WERI-Rb-1 (cell line): ENCODE data around the gene SPTB.

Experiments
- DNase-seq: peaks from one replicate; pipeline ENCODE4 v3.0.0-alpha.2; 2020
- H3K27ac ChIP-seq: fragments of 250-450 bp; sonication (Bioruptor Pico); 2 replicates; pipeline ENCODE4 v1.5.1; 2020; ENCODE audit warnings: mild to moderate bottlenecking, moderate library complexity
- H3K27me3 ChIP-seq: fragments of 250-450 bp; sonication (Bioruptor Pico); 2 replicates; pipeline ENCODE4 v1.5.1; 2021; ENCODE audit warnings: mild to moderate bottlenecking, low read depth, moderate library complexity; ENCODE audit not compliant: insufficient read depth, severe bottlenecking
- H3K36me3 ChIP-seq: fragments of 250-450 bp; sonication (Bioruptor Pico); 2 replicates; pipeline ENCODE4 v1.5.1; 2020; ENCODE audit warnings: mild to moderate bottlenecking, moderate library complexity
- H3K4me3 ChIP-seq: 2 replicates; pipeline ENCODE4 v1.5.1; 2011; ENCODE audit warnings: low read depth, mild to moderate bottlenecking, control low read depth, low read length
- H3K9me3 ChIP-seq: fragments of 250-450 bp; sonication (Bioruptor Pico); 2 replicates; pipeline ENCODE4 v1.5.1; 2021; ENCODE audit warnings: mild to moderate bottlenecking, moderate library complexity; ENCODE audit not compliant: severe bottlenecking
- CTCF ChIP-seq: IDR thresholded peaks from 2 replicates; pipeline ENCODE4 v1.5.1; 2011; ENCODE audit warnings: low read depth, mild to moderate bottlenecking, control low read depth, inconsistent platforms, low read length

Gene SPTB

DNA sequence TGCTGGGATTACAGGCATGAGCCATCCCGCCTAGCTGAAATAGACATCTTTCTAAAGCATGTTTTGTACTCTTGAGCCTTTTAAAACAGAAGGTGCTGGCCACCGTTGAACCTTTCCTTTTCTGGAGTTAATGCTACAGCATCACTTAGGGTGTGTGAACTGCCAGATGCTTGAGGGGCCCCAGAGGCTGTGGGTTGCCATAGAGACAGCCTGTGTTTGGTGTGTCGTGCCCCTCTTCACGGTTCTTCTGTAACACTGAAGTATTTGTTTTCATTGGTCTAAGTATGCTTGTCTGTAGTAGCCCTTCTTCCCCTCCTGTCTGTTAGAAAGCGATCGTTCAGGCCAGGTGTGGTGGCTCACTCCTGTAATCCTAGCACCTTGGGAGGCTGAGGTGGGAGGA, 144.7 kb downstream of the SPTB start:
- no peak for DNase-seq
- H3K27me3 ChIP-seq = no peaks in the 10 kb centered on the region
- H3K4me3 ChIP-seq = no peak overlapping the region
- H3K36me3 ChIP-seq = no peaks in the 10 kb centered on the region
- H3K9me3 ChIP-seq = no peaks in the 10 kb centered on the region
- TF ChIP-seq CTCF = no peak
- no peak overlapping the region for H3K27ac ChIP-seq

GRCh38 chr14:64733899-64734298, 145.8 kb downstream of the SPTB start:
- Histone ChIP-seq H3K9me3 (no peaks in the 10 kb centered on the region), H3K27ac (no peak overlapping the region), H3K36me3 (peaks cover under 1% of the 10 kb centered on the region), H3K27me3 (no peaks in the 10 kb centered on the region), H3K4me3 (no peak overlapping the region)
- DNase-seq = no peak
- no peak for TF ChIP-seq CTCF

- H3K27ac ChIP-seq = no peak overlapping the region
- TF ChIP-seq CTCF = no peak
- no peak overlapping the region for H3K4me3 ChIP-seq
- no peaks in the 10 kb centered on the region for H3K9me3 ChIP-seq
- H3K36me3 ChIP-seq = peaks cover 5% of the 10 kb centered on the region
- no peak for DNase-seq
- H3K27me3 ChIP-seq = no peaks in the 10 kb centered on the region
These were observed 146.4 kb downstream of the SPTB start for GRCh38 chr14:64733321-64733720.

GRCh38 chr14:64732536-64733120, 147.1 kb downstream of the SPTB start:
- Histone ChIP-seq H3K27me3 (no peaks in the 10 kb centered on the region), H3K4me3 (no peak overlapping the region), H3K36me3 (peaks cover 12% of the 10 kb centered on the region), H3K27ac (no peak overlapping the region), H3K9me3 (no peaks in the 10 kb centered on the region)
- no peak for DNase-seq
- TF ChIP-seq CTCF = no peak

GRCh38 chr14:64732066-64732465, 147.6 kb downstream of the SPTB start:
- no peaks in the 10 kb centered on the region for H3K9me3 ChIP-seq
- H3K36me3 ChIP-seq = peaks cover 12% of the 10 kb centered on the region
- H3K27me3 ChIP-seq = no peaks in the 10 kb centered on the region
- no peak for TF ChIP-seq CTCF
- H3K27ac ChIP-seq = no peak overlapping the region
- DNase-seq = no peak
- no peak overlapping the region for H3K4me3 ChIP-seq

GRCh38 chr14:64731141-64731581, 148.5 kb downstream of the SPTB start:
- Histone ChIP-seq H3K27me3 (no peaks in the 10 kb centered on the region), H3K27ac (no peak overlapping the region), H3K36me3 (peaks cover 12% of the 10 kb centered on the region), H3K9me3 (no peaks in the 10 kb centered on the region), H3K4me3 (no peak overlapping the region)
- no peak for DNase-seq
- TF ChIP-seq CTCF = no peak
